Left ventricle myocardium inferior (tissue), 1 donor: ENCODE measurements around the gene MAST4. TPM values are rescaled to one million over a fixed set of nuclear protein-coding genes. Genes with fewer than 3 reads are reported as not detected.

ENCODE experiments used
- DNase-seq: peaks from one replicate; pipeline ENCODE4 v3.0.0-alpha.2; 2020
- H3K27ac ChIP-seq: fragments of 200-600 bp; replicated peaks from 2 replicates; pipeline ENCODE4 v1.8.0; 2021
- H3K27me3 ChIP-seq: fragments of 200-600 bp; 2 replicates; pipeline ENCODE4 v1.8.0; 2021; ENCODE audit warnings: low read depth
- H3K36me3 ChIP-seq: fragments of 200-600 bp; 2 replicates; pipeline ENCODE4 v1.8.0; 2021
- H3K4me1 ChIP-seq: fragments of 200-600 bp; 2 replicates; pipeline ENCODE4 v1.8.0; 2021
- H3K4me3 ChIP-seq: fragments of 200-600 bp; 2 replicates; pipeline ENCODE4 v1.8.0; 2021; ENCODE audit warnings: mild to moderate bottlenecking, moderate library complexity
- H3K9me3 ChIP-seq: fragments of 200-600 bp; replicated peaks from 2 replicates; pipeline ENCODE4 v1.8.0; 2021
- intact Hi-C: fragments of 100-400 bp; cut with micrococcal nuclease; formaldehyde crosslinking; loops from one replicate; pipeline ENCODE4 v1.11.0; 2022
- total RNA-seq: library from RNA; stranded (reverse); fragmentation: NEBNext Ultra II Directional; extraction: Animal tissue kit (Norgen Biotek cat#: 25700); gene quantifications from one replicate; pipeline ENCODE4 v1.2.1, GENCODE V29; 2021
- TF ChIP-seq, protein P1 (sequence below): fragments of 200-600 bp; IDR thresholded peaks from 2 replicates; pipeline ENCODE4 v1.8.0; 2021; ENCODE audit warnings: antibody characterized with exemption, mild to moderate bottlenecking, borderline replicate concordance
- donor health status: DM: no; HTN: yes; CAD: no; lungs with severe emphysema.

MAST4 gene
- total RNA-seq, 1 donor from 2014 or later: 55.7 TPM

DNA sequence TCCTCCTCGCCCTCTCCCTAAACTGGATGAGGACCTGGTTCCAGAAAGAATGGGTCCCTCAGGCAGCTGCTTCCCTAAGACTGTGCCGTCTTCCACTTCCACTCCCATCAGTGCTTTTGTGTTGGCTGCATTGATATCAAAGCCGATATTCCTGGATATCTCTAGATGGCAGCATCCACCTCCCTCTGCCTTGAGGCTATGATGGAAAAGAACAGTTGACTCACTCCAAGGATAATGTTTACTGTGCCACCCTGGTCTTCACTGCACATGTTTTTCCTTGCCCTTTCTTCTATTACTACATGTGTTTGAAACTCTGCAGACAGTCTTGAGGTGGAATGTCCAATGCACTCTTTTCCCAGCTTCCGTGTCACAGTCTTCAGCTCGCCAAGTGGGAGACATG is 211.6 kb downstream of the MAST4 start:
- H3K27ac ChIP-seq: no peak overlapping the region
- intact Hi-C loops: no loop called here
- TF ChIP-seq, protein P1, sequence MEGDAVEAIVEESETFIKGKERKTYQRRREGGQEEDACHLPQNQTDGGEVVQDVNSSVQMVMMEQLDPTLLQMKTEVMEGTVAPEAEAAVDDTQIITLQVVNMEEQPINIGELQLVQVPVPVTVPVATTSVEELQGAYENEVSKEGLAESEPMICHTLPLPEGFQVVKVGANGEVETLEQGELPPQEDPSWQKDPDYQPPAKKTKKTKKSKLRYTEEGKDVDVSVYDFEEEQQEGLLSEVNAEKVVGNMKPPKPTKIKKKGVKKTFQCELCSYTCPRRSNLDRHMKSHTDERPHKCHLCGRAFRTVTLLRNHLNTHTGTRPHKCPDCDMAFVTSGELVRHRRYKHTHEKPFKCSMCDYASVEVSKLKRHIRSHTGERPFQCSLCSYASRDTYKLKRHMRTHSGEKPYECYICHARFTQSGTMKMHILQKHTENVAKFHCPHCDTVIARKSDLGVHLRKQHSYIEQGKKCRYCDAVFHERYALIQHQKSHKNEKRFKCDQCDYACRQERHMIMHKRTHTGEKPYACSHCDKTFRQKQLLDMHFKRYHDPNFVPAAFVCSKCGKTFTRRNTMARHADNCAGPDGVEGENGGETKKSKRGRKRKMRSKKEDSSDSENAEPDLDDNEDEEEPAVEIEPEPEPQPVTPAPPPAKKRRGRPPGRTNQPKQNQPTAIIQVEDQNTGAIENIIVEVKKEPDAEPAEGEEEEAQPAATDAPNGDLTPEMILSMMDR: peak; percentile 54
- H3K4me1 ChIP-seq: peaks cover 9% of the 10 kb centered on the region
- no peaks in the 10 kb centered on the region for H3K9me3 ChIP-seq
- DNase-seq: no peak
- H3K27me3 ChIP-seq: no peaks in the 10 kb centered on the region
- no peak overlapping the region for H3K4me3 ChIP-seq
- H3K36me3 ChIP-seq: no peaks in the 10 kb centered on the region

DNA sequence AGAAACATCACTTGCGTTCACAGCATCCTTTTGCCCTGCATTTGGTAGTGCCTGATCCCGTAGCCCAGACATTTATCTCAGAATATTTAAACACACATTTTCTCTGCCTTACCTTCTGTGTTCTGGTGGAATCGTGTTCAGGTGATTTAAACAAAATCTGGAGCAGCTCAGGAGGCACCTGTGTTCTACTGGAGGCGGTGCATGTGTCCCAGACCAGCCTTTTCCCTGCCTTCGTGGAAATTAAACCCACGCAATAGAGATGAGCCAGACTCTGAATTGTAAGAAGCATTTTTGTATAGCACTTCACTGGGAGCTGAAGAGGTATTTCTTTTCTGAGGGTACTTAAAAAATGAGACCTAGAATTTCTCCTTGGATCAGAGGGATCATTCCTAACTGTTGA is 212.5 kb downstream of the MAST4 start:
- Histone ChIP-seq H3K4me1 (peaks cover 14% of the 10 kb centered on the region), H3K27me3 (no peaks in the 10 kb centered on the region), H3K27ac (no peak overlapping the region), H3K4me3 (no peak overlapping the region), H3K36me3 (no peaks in the 10 kb centered on the region), H3K9me3 (no peaks in the 10 kb centered on the region)
- no peak for DNase-seq
- TF ChIP-seq, protein P1: no peak
- intact Hi-C loops: no loop called here

DNA sequence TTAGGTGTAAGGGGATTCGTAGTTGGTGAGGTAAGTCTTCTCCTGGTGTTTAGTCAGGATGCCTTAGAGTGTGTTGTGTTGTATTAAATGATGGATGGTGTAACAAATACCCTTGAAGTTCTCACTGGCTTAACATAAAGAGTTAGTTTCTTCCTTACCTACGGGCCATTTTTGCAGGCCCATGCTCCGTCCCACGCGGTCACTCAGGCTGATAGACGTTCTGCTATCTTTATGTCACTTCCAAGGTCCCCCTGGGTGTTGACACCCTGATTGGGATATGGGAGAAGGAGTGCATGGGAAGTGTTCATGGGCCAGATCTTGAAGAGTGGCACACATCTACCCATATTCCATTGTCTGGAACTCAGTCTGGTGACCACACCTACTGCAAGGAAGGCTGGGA is 214.0 kb downstream of the MAST4 start:
- H3K27me3 ChIP-seq: no peaks in the 10 kb centered on the region
- H3K4me1 ChIP-seq: peaks cover 25% of the 10 kb centered on the region
- H3K27ac ChIP-seq: no peak overlapping the region
- TF ChIP-seq, protein P1: no peak
- H3K36me3 ChIP-seq: no peaks in the 10 kb centered on the region
- intact Hi-C loops: loop anchor here (10.0 kb wide), 2 partner anchors 55 to 165 kb away; no protein-coding TSS in a partner anchor
- H3K4me3 ChIP-seq: no peak overlapping the region
- no peak for DNase-seq
- no peaks in the 10 kb centered on the region for H3K9me3 ChIP-seq

DNA sequence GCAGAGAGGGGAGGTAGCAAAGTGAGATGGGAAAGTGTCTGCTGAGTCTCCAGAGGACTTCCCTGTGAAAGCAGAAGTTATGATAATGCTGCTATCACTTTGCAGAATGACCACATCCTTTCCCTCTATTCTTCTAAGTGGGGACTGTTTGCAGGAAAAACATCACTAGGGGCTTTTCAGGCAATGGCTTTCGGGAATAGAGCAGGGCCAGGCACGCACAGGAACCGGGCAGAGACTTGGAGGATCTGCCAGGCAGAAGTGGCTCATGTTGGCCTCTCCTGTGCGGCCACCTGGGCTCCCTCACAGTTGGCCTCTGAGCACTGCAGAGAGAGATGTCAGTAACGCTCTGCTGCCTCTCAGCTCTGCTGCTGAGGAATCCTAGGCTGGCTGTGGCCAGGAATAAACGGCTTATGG is 214.7 kb downstream of the MAST4 start:
- TF ChIP-seq, protein P1: no peak
- DNase-seq: no peak
- H3K9me3 ChIP-seq: no peaks in the 10 kb centered on the region
- peaks cover 28% of the 10 kb centered on the region for H3K4me1 ChIP-seq
- no peak overlapping the region for H3K27ac ChIP-seq
- no peak overlapping the region for H3K4me3 ChIP-seq
- H3K36me3 ChIP-seq: no peaks in the 10 kb centered on the region
- H3K27me3 ChIP-seq: no peaks in the 10 kb centered on the region
- intact Hi-C loops: loop anchor here (10.0 kb wide), 2 partner anchors 54 to 164 kb away; no protein-coding TSS in a partner anchor

DNA sequence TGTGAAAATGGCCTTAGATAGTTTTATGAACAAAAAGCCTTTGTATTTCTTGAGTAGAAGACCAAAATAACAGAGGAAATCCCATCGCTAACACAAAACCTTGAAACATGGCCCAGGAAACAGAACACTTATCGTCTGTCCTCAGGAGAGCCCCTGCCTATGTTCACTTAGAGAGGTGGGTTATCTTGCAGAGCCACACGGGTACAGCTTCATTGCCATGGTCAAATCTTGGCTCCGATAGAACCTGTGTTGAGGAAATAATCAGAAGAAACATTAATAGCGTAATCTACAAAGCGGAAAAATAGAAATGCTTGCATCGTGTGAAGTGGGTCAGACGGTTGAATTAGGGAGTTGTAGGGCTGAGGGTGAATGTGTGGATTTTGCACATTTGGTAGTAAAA is 216.1 kb downstream of the MAST4 start:
- DNase-seq: no peak
- intact Hi-C loops: loop anchor here (10.0 kb wide), 2 partner anchors 53 to 163 kb away; no protein-coding TSS in a partner anchor

More for the DNA sequence above, 216.1 kb downstream of the MAST4 start:
- Histone ChIP-seq H3K4me3 (no peak overlapping the region), H3K27me3 (no peaks in the 10 kb centered on the region), H3K9me3 (no peaks in the 10 kb centered on the region), H3K4me1 (peaks cover 28% of the 10 kb centered on the region), H3K36me3 (no peaks in the 10 kb centered on the region), H3K27ac (no peak overlapping the region)
- TF ChIP-seq, protein P1: no peak
